ENCODE results near the gene GJB1. TPM values are rescaled to one million over a fixed set of nuclear protein-coding genes. Genes with fewer than 3 reads are reported as not detected.
"Not testable (repeated sequence)": the region's sequence is repeated elsewhere in the genome, so short reads cannot be mapped to it uniquely, and the experiment has no call there.

The GJB1 gene
- total and polyA plus RNA-seq, 8 donors = 40.1 to 70.6 (median 56.2) TPM

DNA sequence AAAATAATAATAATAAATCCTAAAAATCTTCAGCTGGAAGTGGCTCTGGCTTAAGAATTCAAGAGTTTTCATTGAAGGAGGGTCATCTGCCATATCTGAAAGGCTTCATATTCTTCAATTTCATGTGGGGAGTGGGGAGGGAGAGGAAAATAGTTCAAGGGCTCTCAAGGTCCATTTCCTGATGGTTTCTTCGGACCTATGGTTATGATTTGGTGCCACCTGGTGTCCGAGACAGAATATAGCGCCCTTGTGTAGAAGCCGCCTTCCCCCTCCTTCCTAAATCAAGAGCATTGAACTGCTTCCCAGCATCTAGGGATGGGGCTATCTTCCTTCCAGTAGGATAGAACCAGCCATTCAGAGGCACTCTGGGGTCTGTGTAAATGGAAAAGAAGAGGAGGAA is 44.1 kb upstream of the GJB1 start:
- H3K36me3 ChIP-seq = no peaks in the 10 kb centered on the region
- H3K27me3 ChIP-seq = no peaks in the 10 kb centered on the region
- TF ChIP-seq, protein P1, sequence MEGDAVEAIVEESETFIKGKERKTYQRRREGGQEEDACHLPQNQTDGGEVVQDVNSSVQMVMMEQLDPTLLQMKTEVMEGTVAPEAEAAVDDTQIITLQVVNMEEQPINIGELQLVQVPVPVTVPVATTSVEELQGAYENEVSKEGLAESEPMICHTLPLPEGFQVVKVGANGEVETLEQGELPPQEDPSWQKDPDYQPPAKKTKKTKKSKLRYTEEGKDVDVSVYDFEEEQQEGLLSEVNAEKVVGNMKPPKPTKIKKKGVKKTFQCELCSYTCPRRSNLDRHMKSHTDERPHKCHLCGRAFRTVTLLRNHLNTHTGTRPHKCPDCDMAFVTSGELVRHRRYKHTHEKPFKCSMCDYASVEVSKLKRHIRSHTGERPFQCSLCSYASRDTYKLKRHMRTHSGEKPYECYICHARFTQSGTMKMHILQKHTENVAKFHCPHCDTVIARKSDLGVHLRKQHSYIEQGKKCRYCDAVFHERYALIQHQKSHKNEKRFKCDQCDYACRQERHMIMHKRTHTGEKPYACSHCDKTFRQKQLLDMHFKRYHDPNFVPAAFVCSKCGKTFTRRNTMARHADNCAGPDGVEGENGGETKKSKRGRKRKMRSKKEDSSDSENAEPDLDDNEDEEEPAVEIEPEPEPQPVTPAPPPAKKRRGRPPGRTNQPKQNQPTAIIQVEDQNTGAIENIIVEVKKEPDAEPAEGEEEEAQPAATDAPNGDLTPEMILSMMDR (IDR thresholded peaks at IDR 0.05) = peak; percentile 42 to 65 (median 52)
- 1 to 2% methylated on average over 4 of the region's 4 CpGs for WGBS, 2 donors
- intact Hi-C loops (cut with DNase I) = loop anchor here in 1 of 3 donors (10.0 kb wide), 1 partner anchor 204 kb away; no protein-coding TSS in a partner anchor
- no peak overlapping the region for H3K27ac ChIP-seq
- DNase-seq (peak in 4 of 6 donors; percentile 33 to 66 (median 39)), FAIRE-seq (no peak), ATAC-seq (peak in 3 of 4 donors; percentile 54 to 61 (median 57))
- no peak overlapping the region for H3K4me3 ChIP-seq
- H3K9me3 ChIP-seq = no peaks in the 10 kb centered on the region
- no peaks in the 10 kb centered on the region for H3K4me1 ChIP-seq

DNA sequence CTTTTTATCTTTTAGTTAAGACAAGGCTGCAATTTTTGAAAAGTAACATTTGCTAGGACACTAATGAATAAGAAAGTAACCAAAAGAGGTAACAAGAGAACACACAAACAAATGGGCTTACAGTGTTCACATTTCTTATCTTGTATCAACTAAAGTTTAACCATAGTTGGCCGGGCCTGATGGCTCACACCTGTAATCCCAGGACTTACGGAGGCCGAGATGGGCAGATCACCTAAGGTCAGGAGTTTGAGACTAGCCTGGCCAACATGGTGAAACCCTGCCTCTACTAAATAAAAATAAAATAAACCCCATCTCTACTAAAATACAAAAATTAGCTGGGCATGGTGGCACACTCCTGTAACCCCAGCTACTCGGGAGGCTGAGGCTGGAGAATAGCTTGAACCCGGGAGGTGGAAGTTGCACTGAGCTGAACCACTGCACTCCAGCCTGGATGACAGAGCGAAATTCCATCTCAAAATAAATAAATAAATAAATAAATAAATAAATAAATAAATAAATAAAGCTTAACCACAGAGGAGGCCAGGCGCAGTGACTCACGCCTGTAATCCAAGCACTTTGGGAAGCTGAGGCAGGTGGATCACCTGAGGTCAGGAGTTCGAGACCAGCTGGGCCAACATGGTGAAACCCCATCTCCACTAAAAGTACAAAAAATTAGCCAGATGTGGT is 42.3 kb upstream of the GJB1 start:
- 51 to 58% methylated on average over 9 of the region's 9 CpGs for WGBS, 2 donors
- FAIRE-seq; H3K9me3 ChIP-seq; intact Hi-C loops (cut with DNase I); H3K4me1 ChIP-seq; H3K27me3 ChIP-seq; H3K36me3 ChIP-seq; H3K4me3 ChIP-seq: not testable (repeated sequence)
- DNase-seq (peak in 3 of 6 donors; percentile 15 to 48 (median 47)), ATAC-seq (peak in 3 of 4 donors; percentile 12 to 38 (median 26))
- H3K27ac ChIP-seq = peak overlapping the region in 2 of 4 donors; percentile 83 to 87

DNA sequence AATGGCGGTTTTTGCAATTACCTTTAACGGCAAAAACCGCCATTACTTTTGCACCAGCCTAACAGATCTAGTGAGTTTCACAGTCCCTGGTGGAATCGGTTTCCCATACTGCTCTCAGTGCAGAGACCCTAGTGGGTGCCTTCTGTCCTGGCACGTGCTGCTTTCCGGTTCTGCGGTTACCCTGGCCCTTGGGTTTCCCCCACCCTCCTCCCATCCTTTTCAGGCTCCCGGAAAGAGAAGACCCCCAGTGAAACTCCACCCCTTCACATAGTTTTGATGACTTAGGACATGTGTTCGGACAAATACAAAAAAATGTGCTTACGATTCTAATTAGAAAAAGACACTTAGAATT is 41.5 kb upstream of the GJB1 start:
- WGBS, 2 donors = 0 to 41% methylated on average over 10 of the region's 10 CpGs
- no peaks in the 10 kb centered on the region for H3K9me3 ChIP-seq
- H3K4me3 ChIP-seq = peak overlapping the region in 2 of 4 donors; percentile 23 to 37
- FAIRE-seq = no peak
- no peaks in the 10 kb centered on the region for H3K27me3 ChIP-seq
- TF ChIP-seq, protein P1 (IDR thresholded peaks at IDR 0.05) = no peak
- H3K36me3 ChIP-seq = no peaks in the 10 kb centered on the region
- peak overlapping the region; percentile 37 to 87 (median 75) for H3K27ac ChIP-seq
- ATAC-seq = peak; percentile 29 to 39 (median 32)
- H3K4me1 ChIP-seq = no peaks in the 10 kb centered on the region
- DNase-seq = peak in 3 of 6 donors; percentile 5 to 41 (median 33)
- intact Hi-C loops (cut with DNase I) = no loop called here

DNA sequence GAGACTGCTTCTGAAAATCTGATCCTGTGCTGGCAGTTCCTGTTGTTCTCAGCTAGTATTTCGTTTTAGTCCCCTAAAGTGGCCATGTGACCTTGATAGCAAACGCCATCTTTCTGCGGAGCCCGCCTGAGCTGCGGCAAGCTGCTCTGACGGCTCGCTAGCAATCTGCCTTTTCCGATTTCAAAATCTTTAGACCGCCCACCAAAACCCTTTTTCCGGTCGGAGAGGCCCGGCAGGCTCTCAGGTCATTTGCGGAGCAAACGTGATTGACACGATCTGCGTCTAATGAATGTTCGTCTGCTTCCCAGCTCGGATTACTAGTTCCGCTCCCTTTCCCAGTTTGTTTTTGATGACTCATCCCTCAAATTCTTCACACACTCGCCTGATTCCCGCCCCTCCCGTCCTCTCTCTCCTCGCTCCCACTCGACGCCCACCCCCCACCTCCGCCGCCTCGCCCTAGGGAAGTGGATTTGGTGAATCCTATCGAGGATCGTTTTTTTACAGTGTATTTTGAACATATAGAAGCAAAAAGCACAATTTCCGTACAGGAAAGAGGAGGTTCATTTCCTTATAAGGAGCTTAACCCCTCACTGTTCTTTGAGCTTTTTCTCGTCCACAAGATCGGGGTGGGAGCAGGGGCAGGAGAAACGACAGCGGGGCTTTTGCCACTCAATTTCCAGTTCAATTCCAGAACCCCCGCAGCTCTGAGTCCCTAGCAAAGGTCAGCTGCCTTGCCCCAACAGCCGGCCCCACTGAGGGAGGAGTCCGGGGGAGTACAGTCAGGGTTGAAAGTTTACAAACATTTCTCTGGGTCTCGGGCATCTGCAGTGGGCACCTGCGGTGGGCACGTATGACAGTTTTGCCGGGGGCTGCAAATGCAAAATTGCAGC is 40.9 kb upstream of the GJB1 start:
- WGBS, 2 donors = 1 to 26% methylated on average over 42 of the region's 42 CpGs
- FAIRE-seq (peak; percentile 96), DNase-seq (peak; percentile 75 to 89 (median 86)), ATAC-seq (peak; percentile 86 to 91 (median 91))
- TF ChIP-seq, protein P1 (IDR thresholded peaks at IDR 0.05) = no peak
- H3K36me3 ChIP-seq = no peaks in the 10 kb centered on the region
- H3K4me1 ChIP-seq = no peaks in the 10 kb centered on the region
- no peaks in the 10 kb centered on the region for H3K27me3 ChIP-seq
- H3K4me3 ChIP-seq = peak overlapping the region in 2 of 4 donors; percentile 29 to 37
- no peaks in the 10 kb centered on the region for H3K9me3 ChIP-seq
- H3K27ac ChIP-seq = peak overlapping the region; percentile 48 to 87 (median 75)
- intact Hi-C loops (cut with DNase I) = no loop called here

DNA sequence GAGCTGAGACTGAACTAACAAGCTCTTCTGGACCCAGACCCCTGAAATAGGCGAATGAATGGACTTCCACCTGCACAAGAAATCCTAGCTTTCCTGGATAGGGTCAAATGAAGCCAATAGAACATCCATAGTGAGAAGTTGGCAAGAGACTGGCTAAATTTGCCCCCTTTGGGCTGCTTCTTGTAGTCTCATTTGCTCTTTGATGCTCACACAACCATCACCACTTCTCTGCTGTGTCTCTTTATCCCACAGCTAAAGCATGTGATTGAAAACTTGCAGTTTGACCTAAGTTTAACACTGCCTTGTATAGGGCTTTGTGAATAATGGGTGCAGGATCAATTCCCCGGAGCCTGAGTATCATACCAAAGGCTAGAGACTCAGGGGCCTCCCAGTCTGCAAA is 40.2 kb upstream of the GJB1 start:
- peak overlapping the region in 2 of 4 donors; percentile 48 to 67 for H3K27ac ChIP-seq
- DNase-seq (no peak), ATAC-seq (no peak), FAIRE-seq (no peak)
- H3K9me3 ChIP-seq = no peaks in the 10 kb centered on the region
- no peak overlapping the region for H3K4me3 ChIP-seq
- no peaks in the 10 kb centered on the region for H3K27me3 ChIP-seq
- no peaks in the 10 kb centered on the region for H3K4me1 ChIP-seq
- H3K36me3 ChIP-seq = no peaks in the 10 kb centered on the region
- TF ChIP-seq, protein P1 (IDR thresholded peaks at IDR 0.05) = no peak
- WGBS, 2 donors = 32 to 37% methylated on average over 2 of the region's 2 CpGs
- intact Hi-C loops (cut with DNase I) = no loop called here

Measured in pancreas (tissue), 10 donors.